AG20443 (cell line): ENCODE results near the gene SPPL3.
"Not testable (repeated sequence)": the region's sequence is repeated elsewhere in the genome, so short reads cannot be mapped to it uniquely, and the experiment has no call there.

Experiments used
- DNase-seq: peaks from one replicate; pipeline ENCODE4 v3.0.0; 2012; ENCODE audit warnings: low spot score, mixed read lengths

The SPPL3 gene

DNA sequence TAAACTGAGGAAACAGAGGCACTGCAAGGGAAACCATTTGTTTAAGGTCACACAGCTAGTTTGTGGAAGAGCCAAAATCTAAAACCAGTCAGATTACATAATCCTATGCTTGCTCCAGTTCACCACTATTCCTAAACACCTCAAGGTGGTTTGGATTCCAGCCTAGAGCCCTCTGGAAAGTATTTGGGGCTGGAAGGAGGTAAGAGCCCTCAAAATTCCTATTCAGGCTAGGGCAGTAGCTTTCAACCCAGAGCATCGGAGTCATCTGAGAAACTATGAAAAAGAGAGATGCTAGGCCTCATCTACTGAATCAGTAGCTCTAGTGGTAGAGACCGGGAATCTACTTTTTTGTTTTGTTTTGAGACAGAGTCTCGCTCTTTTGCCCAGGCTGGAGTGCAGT is 16.0 kb upstream of the SPPL3 start:
- DNase-seq: no peak

DNA sequence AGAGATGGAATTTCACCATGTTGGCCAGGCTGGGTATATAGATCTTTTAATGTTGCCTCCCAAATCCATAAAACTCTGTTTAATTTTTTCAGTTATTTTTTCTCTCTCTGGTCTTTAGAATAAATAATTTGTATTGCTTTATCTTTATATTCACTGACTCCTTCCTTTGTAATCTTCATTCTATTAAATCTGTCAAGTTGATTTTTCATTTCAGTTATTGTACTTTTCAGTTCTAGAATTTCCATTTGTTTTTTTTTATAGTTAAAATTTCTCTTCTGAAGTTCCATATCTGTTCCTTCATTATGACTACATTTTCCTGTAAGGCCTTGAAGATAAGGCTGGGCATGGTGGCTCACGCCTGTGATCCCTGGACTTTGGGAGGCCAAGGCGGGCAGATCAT is 13.6 kb upstream of the SPPL3 start:
- no peak for DNase-seq

GRCh38 chr12:120916561-120916960 is 12.4 kb upstream of the SPPL3 start:
- no peak for DNase-seq

DNA sequence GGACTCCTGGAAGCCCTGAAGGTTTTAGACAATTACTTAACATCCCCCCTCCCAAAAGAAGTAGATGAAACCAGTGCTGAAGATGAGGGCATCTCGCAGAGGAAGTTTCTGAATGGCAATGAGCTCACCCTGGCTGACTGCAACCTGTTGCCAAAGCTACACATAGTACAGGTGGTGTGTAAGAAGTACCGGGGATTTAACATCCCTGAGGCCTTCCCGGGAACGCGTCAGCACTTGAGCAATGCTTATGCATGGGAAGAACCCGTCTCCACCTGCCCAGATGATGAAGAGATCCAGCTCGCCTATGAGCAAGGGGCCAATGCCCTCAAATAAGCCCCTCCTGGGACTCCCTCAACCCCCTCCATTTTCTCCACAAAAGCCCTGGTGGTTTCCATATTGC is 10.6 kb upstream of the SPPL3 start:
- no peak for DNase-seq

- DNase-seq: no peak
Measured at GRCh38 chr12:120909633-120910298, 5.6 kb upstream of the SPPL3 start.

DNA sequence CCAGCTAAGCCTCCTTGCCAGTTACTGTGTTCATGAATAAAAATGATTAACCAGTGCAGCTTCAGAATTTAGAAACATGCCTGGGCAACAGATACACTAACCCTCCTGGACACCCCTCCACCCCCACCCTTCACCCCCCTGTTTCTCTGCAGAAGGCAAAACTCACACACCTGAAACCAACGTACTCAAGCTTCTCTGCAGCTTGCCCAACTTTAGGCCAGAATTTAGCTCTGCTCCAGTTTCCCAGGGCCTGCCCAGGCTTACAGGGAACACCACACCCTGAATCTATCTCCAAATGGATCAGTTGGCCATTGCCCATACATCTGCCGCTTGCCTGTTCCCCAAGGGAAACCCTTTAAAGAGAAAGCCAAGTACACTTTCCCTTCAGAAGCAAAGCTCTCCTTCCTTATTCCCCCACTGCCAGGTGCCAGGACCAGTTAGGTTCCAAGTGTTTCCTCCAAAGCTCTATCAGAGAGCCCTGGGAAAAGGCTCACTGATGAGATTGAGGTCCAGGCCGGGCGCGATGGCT is 1.8 kb upstream of the SPPL3 start:
- DNase-seq: no peak

GRCh38 chr12:120903412-120904196 is 554 bp downstream of the SPPL3 start:
- DNase-seq: peak; percentile 53

GRCh38 chr12:120902846-120903411 is 1.2 kb downstream of the SPPL3 start:
- peak; percentile 16 for DNase-seq

DNA sequence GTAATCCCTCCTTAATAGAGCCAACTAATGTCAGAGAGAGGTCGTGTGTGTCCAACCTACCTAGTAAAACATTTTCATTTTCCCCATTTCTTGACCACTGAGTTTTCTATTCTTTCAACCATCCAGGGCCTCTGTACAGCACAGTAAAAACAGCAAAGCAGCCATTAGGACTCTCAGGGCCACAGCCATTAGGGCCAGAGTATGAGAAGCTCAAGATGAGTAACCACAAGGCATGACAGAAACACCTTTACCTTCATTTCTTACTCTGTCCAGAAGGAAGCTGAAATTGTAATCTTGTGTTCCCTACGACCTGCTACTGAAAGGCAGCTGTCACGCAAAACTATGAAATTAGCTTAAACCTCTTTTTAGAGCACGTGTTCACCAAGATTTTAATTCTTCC is 2.3 kb downstream of the SPPL3 start:
- no peak for DNase-seq

DNA sequence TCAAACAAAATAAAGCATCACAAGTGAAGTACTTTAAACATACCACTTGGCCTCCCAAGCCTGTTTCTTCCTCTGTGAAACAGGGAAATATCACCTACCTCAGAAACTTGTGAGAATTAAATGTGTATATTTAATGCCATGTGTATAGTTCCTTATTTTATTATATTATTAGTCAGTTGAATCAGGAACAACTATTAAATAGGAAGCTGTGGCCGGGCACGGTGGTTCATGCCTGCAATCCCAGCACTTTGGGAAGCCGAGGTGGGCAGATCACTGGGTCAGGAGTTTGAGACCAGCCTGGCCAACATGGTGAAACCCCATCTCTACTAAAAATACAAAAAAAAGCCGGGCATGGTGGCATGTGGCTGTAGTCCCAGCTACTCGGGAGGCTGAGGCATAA is 3.1 kb downstream of the SPPL3 start:
- not testable (repeated sequence) for DNase-seq

DNA sequence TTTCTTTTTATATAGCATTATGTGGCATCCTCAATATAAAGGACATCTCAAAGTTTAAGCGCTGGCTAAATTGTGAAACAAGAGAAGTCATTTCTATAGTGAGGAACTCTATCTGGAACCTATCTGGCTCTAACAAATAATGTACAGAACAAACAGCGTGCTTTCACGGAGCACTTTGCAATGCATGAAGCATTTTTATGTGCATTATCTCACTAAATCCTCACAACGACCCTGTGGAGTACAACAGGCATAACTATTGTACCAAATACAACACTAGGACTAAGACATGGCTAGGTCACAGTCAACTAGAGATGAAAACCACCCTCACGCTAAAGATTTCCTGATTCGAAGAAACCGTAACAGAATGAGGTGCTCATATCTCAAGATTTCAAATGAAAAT is 8.6 kb downstream of the SPPL3 start:
- no peak for DNase-seq

DNA sequence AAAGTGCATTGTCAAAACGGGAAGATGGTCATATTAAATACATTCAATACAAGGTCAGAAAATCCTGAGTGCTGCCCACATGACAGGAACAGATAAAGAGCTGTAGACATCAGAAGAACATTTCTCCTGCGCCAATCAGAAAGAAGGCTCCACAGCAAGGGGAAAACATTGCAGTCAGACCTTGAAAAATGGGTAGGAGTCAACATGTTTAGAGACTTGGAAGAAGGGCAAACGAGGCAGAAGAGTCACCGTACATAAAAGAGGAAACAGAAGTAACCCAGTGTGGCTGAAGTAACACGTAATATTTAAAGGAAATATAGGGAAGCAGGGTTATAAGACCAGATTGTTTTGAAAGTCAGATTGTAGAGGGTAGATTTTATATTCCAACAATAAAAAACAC is 11.9 kb downstream of the SPPL3 start:
- DNase-seq: no peak

DNA sequence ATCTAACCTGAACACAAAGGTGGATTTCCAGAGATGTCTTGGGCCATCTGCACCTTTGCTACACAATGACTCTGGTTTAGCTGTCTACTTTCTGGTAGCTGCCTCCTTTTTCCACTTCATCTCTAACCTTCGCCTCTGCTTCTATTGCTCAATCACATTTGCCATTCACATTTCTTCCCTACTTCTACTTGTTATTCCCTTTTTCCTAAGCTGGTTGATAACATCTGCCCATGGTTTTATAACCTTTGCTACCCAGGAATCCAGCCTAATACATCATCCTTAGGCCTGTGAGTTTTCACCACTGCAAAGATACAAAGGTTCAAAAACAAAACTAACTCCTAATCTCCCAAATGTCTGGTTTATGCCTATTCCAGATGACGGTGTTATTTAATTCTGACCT is 13.2 kb downstream of the SPPL3 start:
- no peak for DNase-seq

- DNase-seq: no peak
Measured at GRCh38 chr12:120887253-120888043, 16.7 kb downstream of the SPPL3 start.

- DNase-seq: no peak
Measured at GRCh38 chr12:120886199-120887018, 17.7 kb downstream of the SPPL3 start.

DNA sequence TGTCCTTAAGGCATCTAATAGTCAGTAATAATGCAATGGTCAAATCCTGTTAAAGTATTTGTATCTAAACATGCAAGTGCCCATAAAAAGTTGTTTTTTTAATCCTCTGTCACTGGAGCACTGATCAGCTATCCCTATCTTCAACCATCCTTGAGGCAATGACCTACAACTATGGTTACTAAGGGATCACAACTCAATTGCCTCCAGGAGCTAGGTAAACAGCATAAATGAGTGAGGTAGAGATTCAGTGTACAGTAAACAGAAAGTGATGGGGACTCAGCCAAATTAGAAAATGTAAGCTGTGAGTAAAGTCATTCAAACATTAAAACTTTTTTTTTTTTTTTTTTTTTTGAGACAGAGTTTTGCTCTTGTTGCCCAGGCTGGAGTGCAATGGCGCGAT is 18.6 kb downstream of the SPPL3 start:
- DNase-seq: no peak

DNA sequence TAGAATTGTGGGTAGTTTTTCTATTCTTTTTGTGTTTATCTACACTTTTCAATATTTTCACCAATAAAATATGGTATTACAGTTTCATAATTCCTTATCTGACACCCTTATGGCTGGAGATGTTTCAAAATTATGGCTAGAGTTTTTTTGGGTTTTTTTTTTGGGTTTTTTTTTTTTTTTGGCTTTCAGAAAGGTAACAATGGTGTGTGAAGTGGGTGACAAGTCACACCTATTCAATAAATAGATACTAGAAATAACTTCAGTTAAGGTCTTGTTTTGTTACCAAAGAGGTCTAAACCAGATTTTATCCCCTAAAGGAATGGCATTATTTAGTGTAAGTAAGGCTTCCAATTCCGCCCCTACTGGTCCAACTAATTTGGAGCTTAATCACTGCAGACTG is 19.5 kb downstream of the SPPL3 start:
- no peak for DNase-seq

DNA sequence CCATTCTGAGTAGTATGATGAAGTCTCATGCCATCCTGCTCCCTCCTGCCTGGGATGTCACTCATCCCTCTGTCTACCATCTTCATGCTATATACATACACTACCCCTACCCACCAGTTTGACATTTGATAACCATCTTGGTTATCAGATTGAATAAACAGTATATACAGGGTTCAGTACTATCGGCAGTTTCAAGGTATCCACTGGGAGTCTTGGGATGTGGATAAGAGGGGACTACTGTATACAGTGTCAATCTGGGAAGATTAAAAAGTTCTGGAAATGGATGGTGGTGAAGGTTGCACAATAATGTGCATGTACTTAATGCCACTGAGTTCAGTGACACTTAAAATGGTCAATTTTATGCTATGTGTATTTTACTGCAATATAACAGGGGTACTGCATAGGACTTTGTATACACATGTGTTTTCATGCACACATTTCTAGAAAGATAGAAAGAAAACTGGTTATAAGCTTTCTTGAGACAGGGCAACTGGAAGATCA is 22.1 kb downstream of the SPPL3 start:
- DNase-seq: no peak

DNA sequence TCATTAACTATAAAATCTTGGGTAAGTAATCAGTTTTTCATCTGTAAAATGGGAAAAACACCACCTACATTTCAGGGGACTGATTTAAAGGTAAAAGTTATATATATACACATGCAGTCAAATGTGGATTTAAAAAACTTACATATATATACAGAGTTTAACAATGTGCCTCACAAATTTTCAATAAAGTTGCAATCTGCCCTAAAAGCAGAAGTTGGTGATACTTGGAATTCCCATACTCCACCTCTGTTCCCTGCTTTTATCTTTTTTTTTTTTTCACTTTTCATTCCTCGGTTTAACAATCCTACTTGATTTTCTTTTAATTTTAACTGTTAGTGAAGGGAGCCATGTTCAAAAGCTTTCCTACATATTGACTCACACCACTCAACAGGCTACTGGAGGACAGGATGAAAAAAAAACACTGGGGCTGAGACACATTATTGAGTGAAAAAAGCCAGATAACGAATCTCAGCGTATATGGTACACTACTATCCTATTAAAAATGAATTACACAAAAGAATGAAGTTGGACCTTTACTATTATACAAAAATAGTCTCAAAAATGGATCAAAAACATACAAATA is 24.3 kb downstream of the SPPL3 start:
- no peak for DNase-seq

DNA sequence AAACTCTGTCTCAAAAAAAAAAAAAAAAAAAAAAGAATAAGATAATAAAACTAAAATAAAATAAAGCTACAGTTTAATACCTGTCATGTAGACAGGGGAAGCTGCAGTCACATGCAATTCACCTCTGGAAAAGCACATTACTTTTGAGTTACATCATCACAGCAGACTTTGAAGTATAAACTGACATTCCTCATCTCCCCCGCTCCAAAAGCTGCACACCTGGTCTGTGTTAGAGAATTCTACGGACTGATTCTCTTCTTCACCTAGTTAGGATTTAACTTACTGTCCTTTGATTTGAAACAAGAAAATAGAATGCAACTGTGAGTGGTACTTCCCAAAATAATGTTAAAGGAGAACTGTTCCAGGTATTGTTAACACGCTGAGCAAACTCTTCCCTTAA is 25.1 kb downstream of the SPPL3 start:
- DNase-seq: no peak
